NCI-H146 treated with DMSO at 0.1 percent for 48 hours (cell line): ENCODE measurements around the gene DAB2IP.

ENCODE experiments used
- DNase-seq: peaks from one replicate; lab custom pipeline; 2025; ENCODE audit not compliant: unreplicated experiment; lab: John Stamatoyannopoulos, UW

The DAB2IP gene

DNA sequence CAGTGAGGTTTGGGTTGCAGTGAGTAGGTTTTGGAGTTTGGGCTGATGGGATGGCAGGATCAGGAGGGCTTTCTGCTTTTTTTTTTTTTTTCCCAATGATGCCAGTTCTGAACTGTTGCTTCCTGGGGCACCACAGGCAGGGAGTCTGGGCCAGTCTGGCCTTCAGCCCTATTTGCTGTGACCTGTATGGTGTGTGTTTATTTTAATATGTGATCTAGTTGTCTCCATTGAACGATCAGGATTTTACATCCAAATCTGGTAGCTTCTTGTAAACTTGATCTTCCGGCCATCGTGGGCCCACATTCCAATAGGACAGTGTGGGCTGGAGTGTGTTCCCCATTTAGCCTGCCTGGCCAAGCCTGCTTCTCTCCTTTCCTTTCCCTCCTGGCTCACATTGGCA is 25.8 kb upstream of the DAB2IP start:
- DNase-seq, result no peak

GRCh38 chr9:121626012-121626411 is 25.4 kb upstream of the DAB2IP start:
- no peak for DNase-seq

- no peak for DNase-seq
These were observed 24.0 kb upstream of the DAB2IP start for GRCh38 chr9:121627427-121627826.

GRCh38 chr9:121628401-121628800 is 23.0 kb upstream of the DAB2IP start:
- no peak for DNase-seq

DNA sequence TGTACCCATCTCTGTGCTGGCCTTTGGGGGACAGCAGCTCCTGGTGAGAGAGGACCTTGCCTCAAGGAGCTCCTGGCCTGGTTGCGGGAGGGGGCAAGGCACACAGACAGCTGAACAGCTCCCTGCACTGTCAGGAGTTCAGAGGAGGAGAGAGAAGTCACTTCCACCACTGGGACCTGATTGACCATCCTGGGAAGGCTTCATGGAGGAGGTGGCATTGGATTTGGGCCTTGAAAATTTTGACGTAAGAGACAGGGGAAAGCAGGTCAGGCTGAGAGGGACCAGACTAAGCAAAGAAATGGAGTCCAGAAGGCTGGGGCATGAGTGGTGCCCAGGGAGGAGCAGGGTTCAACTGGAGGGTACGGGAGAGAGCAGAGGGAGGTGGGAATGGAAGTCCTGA is 20.3 kb upstream of the DAB2IP start:
- no peak for DNase-seq

DNA sequence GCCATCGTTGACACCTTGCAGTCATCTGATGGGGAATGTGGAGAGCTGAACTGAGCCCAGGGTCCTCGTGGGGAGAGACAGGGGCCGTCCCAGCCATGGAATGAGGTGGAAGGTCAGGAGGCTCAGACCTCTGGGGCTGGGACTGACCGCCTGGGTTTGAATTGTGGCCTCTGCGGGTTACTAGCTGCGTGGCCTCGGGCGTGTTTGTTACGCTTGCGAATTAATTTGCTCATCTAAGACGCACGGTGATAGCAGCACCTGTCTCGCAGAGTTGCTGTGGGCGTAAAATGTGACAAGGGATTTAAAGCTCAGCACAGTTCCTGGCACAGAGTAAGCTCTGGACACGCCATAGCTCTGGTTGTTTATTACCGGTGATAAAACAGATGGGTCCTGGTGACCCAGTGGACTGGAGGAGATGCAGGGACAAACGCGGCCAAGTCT is 19.4 kb upstream of the DAB2IP start:
- no peak for DNase-seq

GRCh38 chr9:121633119-121633714 is 18.2 kb upstream of the DAB2IP start:
- no peak for DNase-seq

DNA sequence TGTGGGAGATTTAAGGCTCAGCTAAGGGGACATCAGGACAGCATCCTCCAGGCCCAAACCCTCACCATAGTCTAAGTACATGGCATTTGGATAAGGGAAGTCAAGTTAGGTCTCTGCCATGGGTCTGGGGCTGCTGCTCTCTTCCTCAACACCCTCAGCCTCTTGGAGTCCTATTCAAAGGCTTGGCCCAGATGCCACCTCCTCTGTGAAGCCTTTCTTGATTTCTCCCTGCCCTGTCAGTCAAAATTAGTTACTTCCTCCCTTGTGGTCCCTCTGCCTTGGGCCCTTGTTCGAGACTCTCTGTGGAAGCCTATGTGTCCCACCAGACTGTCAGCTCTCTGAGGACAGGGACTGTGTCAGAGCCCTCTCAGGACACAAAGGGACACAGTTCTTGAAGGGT is 17.7 kb upstream of the DAB2IP start:
- no peak for DNase-seq

- DNase-seq, result no peak
These were observed 16.8 kb upstream of the DAB2IP start for GRCh38 chr9:121634329-121635261.

DNA sequence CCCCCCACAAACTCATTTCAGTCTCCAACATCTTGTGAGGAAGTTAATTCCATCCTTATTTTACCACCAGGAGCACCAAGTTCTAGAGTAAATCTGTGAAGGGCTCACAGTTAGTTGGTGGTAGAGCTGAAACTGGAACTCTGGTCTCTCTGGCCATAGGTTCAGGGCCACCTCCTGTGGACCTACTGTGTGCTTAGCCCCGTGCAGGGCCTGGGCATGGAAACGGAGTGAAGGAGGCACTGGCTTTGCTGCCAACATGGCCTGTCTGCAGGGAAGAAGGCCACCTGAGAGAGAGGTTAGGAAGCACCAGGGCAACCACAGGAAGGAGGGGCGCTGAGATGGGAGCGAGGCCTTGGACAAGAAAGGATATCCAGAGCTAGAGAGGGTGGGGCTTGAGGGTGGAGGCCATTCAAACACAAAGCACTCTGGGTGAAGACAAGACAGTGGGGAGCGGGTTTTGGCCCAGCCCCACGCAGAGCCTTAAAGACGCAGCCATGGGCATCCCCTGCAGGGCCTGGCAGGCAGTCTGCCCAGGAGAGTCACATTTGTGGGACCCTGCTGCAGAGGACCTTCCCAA is 16.0 kb upstream of the DAB2IP start:
- DNase-seq, result no peak

DNA sequence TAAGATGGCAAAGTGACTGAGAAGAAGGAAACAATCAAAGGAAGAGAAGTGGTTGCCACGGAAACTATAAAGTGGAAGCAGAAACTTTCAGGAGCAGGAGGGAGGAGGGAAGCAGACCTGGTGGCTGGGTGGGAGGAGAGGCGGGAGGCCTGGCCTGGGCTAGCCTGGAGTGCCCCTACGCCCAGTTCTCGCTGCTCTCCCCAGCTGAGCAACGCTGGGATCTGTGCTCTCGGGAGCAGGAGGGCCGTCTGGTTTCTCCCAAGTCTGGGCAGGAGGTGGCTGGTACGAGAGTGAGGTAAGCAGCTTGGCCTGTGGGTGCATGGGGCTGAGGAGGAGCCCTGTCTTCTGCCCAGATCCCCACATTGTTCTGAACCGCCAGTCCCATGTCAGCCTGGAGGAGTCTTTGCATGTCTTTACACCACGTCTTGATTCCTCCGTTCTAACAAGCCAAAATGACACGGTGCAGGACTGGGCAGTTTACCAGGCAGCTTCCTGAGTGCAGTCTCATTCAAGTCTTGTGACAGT is 15.0 kb upstream of the DAB2IP start:
- DNase-seq, result no peak

- no peak for DNase-seq
These were observed 14.3 kb upstream of the DAB2IP start for GRCh38 chr9:121636978-121637712.

DNA sequence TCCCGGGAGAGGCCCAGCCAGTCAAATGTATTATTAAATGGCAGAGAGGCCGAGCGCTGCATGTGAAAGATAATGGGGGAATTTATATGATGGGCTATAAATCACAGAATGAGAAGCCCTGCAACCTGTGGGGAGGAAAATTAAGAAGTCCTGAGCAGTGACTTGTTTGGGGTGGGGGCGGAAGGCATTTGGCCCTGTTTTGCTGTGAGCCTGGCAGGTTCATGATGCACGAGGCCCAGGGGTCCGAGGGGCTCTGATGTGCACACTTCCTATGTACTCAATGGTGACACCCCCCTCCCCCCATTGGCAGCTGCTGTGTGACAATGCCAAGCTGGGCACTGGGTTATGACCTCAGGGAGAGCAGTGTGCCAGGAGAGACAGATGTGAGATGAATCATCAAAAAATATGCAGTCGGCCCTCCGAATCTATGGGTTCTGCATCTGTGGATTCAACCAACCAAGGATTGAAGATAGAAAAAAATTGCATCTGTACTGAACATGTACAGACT is 13.7 kb upstream of the DAB2IP start:
- no peak for DNase-seq

DNA sequence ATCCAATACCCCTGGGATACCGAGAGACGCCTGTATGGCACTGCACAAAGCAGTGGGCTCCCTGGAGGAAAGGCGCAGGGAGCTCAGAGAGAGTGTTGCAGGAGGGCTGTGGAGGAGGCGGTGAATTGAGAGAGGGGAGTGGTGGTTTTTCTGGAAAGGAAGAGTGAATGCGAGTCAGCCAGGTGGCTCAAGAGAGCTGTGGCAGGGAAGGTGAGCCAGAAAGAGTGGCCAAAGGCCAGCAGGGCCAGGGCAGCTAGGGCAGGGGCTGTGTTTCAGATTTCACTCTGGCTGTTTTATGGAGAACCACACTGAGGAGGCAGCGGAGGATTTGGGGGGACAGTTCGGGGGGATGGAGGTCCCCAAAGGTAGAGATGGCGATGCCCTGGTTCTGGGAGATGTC is 13.0 kb upstream of the DAB2IP start:
- no peak for DNase-seq

DNA sequence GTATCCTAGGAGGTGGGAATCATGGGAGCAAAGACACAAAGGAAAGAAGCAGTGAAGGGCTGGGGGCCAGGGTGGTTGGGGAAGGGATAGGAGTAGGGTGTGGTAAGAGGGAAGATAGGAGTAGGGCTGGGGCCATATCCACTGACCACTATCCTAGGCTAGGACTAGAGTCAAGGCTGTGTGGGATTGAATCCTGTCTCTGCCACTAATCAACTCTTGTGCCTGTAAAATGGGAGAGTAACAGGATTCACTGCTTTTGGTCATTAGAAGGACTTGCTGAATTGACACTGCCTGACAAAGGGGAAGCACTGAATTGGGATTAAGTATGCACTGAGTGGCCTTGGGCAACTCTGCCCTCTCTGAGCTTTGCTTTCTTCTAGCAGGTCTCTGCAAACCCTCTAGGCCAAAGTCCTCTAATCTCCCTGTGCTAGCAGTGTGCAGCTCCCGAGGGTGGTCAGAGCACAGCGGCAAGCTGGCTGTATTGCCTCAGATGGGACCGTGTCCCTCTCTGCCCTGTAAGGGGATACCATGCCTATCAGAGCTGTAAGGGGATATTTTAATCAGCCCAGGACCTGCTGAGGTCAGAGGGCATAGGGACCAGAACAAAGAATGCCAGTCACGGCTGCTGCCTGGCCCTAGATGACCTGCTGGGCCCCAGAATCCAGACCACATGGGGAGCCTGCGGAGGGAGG is 12.4 kb upstream of the DAB2IP start:
- no peak for DNase-seq

GRCh38 chr9:121639619-121640018 is 11.8 kb upstream of the DAB2IP start:
- DNase-seq, result no peak

DNA sequence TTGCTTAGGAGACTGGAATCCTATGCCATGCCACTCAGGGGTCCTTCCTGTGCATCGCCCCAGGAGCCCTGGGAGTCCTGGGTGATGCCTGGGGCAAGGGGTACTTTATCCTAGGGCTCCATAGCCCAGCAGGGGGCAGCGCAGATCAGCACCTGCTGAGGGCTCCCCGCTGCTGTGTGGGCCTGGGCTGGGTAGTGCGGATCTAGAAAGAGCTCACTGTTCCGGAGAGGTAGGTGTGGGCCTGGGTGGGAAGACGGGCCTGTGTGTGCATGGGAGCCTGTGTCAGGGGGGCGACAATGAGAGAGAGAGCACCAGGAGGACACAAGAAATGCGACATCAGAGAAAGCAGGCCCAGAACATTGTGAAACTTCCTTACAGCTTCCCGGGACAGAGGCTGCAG is 11.4 kb upstream of the DAB2IP start:
- no peak for DNase-seq

- DNase-seq, result no peak
These were observed 10.8 kb upstream of the DAB2IP start for GRCh38 chr9:121640491-121641223.

GRCh38 chr9:121641224-121641611 is 10.2 kb upstream of the DAB2IP start:
- DNase-seq, result no peak

DNA sequence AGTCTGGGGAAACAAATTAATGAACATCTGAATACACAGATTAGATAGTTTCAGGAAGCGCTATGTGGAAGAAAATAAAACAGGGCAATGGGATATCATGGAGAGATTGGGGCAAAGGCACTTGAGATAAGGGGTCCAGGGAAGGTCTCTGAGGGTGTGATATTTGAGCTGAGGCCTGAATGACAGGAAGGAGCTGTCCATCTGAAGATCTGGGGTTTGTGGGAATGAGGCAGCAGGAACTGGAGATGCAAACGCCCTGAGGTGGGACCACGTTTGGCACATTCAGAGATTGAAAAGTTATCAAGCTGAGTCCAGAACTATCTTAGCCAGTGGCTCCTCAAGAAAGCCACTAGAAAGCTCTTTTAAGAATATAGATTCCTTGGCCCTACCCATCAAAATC is 8.7 kb upstream of the DAB2IP start:
- DNase-seq, result no peak
